HepG2 (cell line): Measurements from ENCODE around the gene COA4. TPM values are rescaled to one million over a fixed set of nuclear protein-coding genes. Genes with fewer than 3 reads are reported as not detected.

Source experiments
- ATAC-seq: fragments of 200-7000 bp; cut with Tn5 transposase; 3 replicates; pipeline ENCODE4 v1.9.1; 2020; ENCODE audit warnings: mild to moderate bottlenecking, moderate library complexity
- BruUV-seq: library from RNA; stranded (reverse); fragments of 400-500 nt; replicated peaks from 2 replicates; lab custom pipeline; 2021; lab: Mats Ljungman, UMichigan
- CTCF ChIA-PET: fragments of 300-600 bp; formaldehyde crosslinking; extraction: SDS; loops from one replicate; lab custom pipeline; 2021; ENCODE audit warnings: low total read pairs, inconsistent platforms, low intra/inter-chr PET ratio; lab: Yijun Ruan, JAX
- POLR2A ChIA-PET: fragments of 350-600 bp; sonication (Branson Sonifier 250); formaldehyde crosslinking; loops from one replicate; lab custom pipeline; 2020; ENCODE audit warnings: antibody characterized with exemption, inconsistent platforms; lab: Yijun Ruan, JAX
- DNase-seq: peaks from one replicate; pipeline ENCODE4 v3.0.0-alpha.2; 2015; ENCODE audit warnings: low spot score
- FAIRE-seq: peaks from 3 replicates; lab custom pipeline; 2011; peaks lifted over from hg19 to GRCh38; lab: Jason Lieb, UNC
- H2AFZ ChIP-seq: one replicate; pipeline ENCODE4 v1.6.1; 2011; ENCODE audit warnings: low read length, inconsistent platforms
- H3K27ac ChIP-seq: fragments of 300-600 bp; 3 replicates; pipeline ENCODE4 v1.8.0; 2011; ENCODE audit warnings: mixed run types, mild to moderate bottlenecking, mixed read lengths, low read length, inconsistent platforms; ENCODE audit not compliant: insufficient read depth; ENCODE audit errors: extremely low read length
- H3K27me3 ChIP-seq, 2 experiments: fragments of 200-600 bp in 1 of 2; 2 replicates in 1 of 2; 3 replicates in 1 of 2; pipeline versions ENCODE4 v1.6.0 to v1.8.0; 2011; ENCODE audit warnings: low read length in 2 of 2, mild to moderate bottlenecking in 2 of 2, moderate library complexity in 2 of 2, inconsistent platforms in 1 of 2; ENCODE audit not compliant: insufficient read depth in 2 of 2, control insufficient read depth in 1 of 2
- H3K36me3 ChIP-seq, 2 experiments: fragments of 200-600 bp in 1 of 2; replicated peaks in 1 of 2; 2 replicates in 1 of 2; 3 replicates in 1 of 2; pipeline versions ENCODE4 v1.5.1 to v1.8.0; 2011; ENCODE audit warnings: low read length in 2 of 2, inconsistent platforms in 1 of 2; ENCODE audit not compliant: insufficient read depth in 2 of 2, control insufficient read depth in 1 of 2
- H3K4me1 ChIP-seq: 2 replicates; pipeline ENCODE4 v1.5.1; 2012; ENCODE audit warnings: low read length, inconsistent platforms; ENCODE audit not compliant: insufficient read depth
- H3K4me2 ChIP-seq: 2 replicates; pipeline ENCODE4 v1.6.0; 2011; ENCODE audit warnings: low read depth, low read length, inconsistent platforms
- H3K4me3 ChIP-seq, 3 experiments: fragments of 200-600 bp in 1 of 3; sonication (generic), shearing (Covaris generic) in 1 of 3; replicated peaks in 1 of 3; 2 replicates each; pipeline ENCODE4 v1.5.1; 2011 to 2016; ENCODE audit warnings: low read length in 3 of 3, inconsistent platforms in 2 of 3, low read depth in 2 of 3, mild to moderate bottlenecking in 2 of 3, control low read depth in 1 of 3, mixed read lengths in 1 of 3; ENCODE audit not compliant: insufficient read depth in 1 of 3
- H3K79me2 ChIP-seq: one replicate; pipeline ENCODE4 v1.6.1; 2011; ENCODE audit warnings: low read length, inconsistent platforms; ENCODE audit not compliant: insufficient read depth
- H3K9ac ChIP-seq: 2 replicates; pipeline ENCODE4 v1.6.0; 2011; ENCODE audit warnings: mild to moderate bottlenecking, low read depth, low read length, inconsistent platforms; ENCODE audit not compliant: insufficient read depth
- H3K9me3 ChIP-seq: 2 replicates; pipeline ENCODE4 v1.5.1; 2012; ENCODE audit warnings: mild to moderate bottlenecking, low read length
- H4K20me1 ChIP-seq: 2 replicates; pipeline ENCODE4 v1.6.0; 2011; ENCODE audit warnings: inconsistent platforms, mild to moderate bottlenecking, low read length, moderate library complexity; ENCODE audit not compliant: insufficient read depth
- ERF ChIP-seq: IDR thresholded peaks from 2 replicates; pipeline ENCODE4 v1.6.1; 2018; ENCODE audit warnings: missing biosample characterization, missing genetic modification reagents
- HMGXB4 ChIP-seq, 2 experiments: sonication (generic) in 1 of 2; formaldehyde crosslinking in 1 of 2; IDR thresholded peaks; 2 replicates each; pipeline versions ENCODE4 v1.4.0 to v1.6.1; 2018 to 2020; ENCODE audit warnings: missing genetic modification reagents in 2 of 2, borderline replicate concordance in 1 of 2, low read depth in 1 of 2, mild to moderate bottlenecking in 1 of 2, missing biosample characterization in 1 of 2
- HOXA7 ChIP-seq: sonication (generic); formaldehyde crosslinking; IDR thresholded peaks from 2 replicates; pipeline ENCODE4 v1.8.1; 2022; ENCODE audit warnings: mild to moderate bottlenecking, missing genetic modification reagents, moderate library complexity
- MED8 ChIP-seq: sonication (generic); formaldehyde crosslinking; IDR thresholded peaks from 2 replicates; pipeline ENCODE4 v1.8.1; 2023; ENCODE audit warnings: mild to moderate bottlenecking, missing genetic modification reagents; ENCODE audit not compliant: insufficient replicate concordance
- MXD3 ChIP-seq: IDR thresholded peaks from 2 replicates; pipeline ENCODE4 v1.6.1; 2016; ENCODE audit warnings: mild to moderate bottlenecking, missing biosample characterization, missing genetic modification reagents
- PAWR ChIP-seq: sonication (generic); formaldehyde crosslinking; IDR thresholded peaks from 2 replicates; pipeline ENCODE4 v1.4.0; 2020; ENCODE audit warnings: missing genetic modification reagents, mild to moderate bottlenecking, borderline replicate concordance
- PHF20 ChIP-seq: sonication (generic); formaldehyde crosslinking; IDR thresholded peaks from 2 replicates; pipeline ENCODE4 v1.5.0; 2020; ENCODE audit warnings: mild to moderate bottlenecking, missing genetic modification reagents
- SP140L ChIP-seq: sonication (generic); formaldehyde crosslinking; IDR thresholded peaks from 2 replicates; pipeline ENCODE4 v1.4.0; 2020; ENCODE audit warnings: missing genetic modification reagents, borderline replicate concordance
- SRSF9 ChIP-seq: fragments of 200-400 bp; formaldehyde crosslinking; IDR thresholded peaks from 2 replicates; pipeline ENCODE4 v1.6.1; 2018; ENCODE audit warnings: borderline replicate concordance, mild to moderate bottlenecking, low read depth, low read length; ENCODE audit not compliant: insufficient read depth, poor library complexity, severe bottlenecking
- TBX3 ChIP-seq: fragments of 450-650 bp; IDR thresholded peaks from 2 replicates; pipeline ENCODE4 v1.6.1; 2017; ENCODE audit warnings: antibody characterized with exemption, mild to moderate bottlenecking, inconsistent platforms, borderline replicate concordance
- ZBTB43 ChIP-seq: sonication (generic); formaldehyde crosslinking; conservative IDR thresholded peaks from 2 replicates; pipeline ENCODE4 v1.4.0; 2020; ENCODE audit warnings: missing genetic modification reagents
- ZNF124 ChIP-seq: sonication (generic); formaldehyde crosslinking; IDR thresholded peaks from 2 replicates; pipeline ENCODE4 v1.4.0; 2020; ENCODE audit warnings: missing genetic modification reagents
- ZNF160 ChIP-seq: sonication (generic); formaldehyde crosslinking; IDR thresholded peaks from 2 replicates; pipeline ENCODE4 v1.8.0; 2022; ENCODE audit warnings: mild to moderate bottlenecking, inconsistent platforms, missing genetic modification reagents
- ZNF230 ChIP-seq: sonication (generic); formaldehyde crosslinking; IDR thresholded peaks from 2 replicates; pipeline ENCODE4 v1.4.0; 2020; ENCODE audit warnings: mild to moderate bottlenecking, missing genetic modification reagents
- WGBS: methylation state at CpG from one replicate; pipeline ENCODE4 v1.1.6; 2017; ENCODE audit warnings: low lambda C conversion rate; 5-methylcytosine and 5-hydroxymethylcytosine counted together
- in situ Hi-C: cut with HindIII; loops from 2 replicates; pipeline ENCODE4 v1.10.0; 2017; ENCODE audit warnings: low pct_unique_long_range_greater_than_20kb; ENCODE audit not compliant: extremely low pct_ligation_motif_present
- intact Hi-C: fragments of 100-400 bp; cut with micrococcal nuclease; formaldehyde crosslinking; loops from one replicate; pipeline ENCODE4 v1.10.0; 2022; ENCODE audit not compliant: unreplicated experiment
- polyA plus RNA-seq, 8 experiments: library from polyadenylated mRNA; depleted of rRNA in 3 of 8; stranded (reverse) in 7 of 8; unstranded in 1 of 8; fragments of >200 nt; fragmentation: Illumina TruSeq in 4 of 8; extraction: Trizol in 4 of 8; gene quantifications; 2 replicates each; pipeline versions ENCODE4 v1.2.1 to v1.2.3, GENCODE V29; 2011 to 2016; ENCODE audit warnings: low read depth in 4 of 8, missing spikeins in 1 of 8, mixed read lengths in 1 of 8; ENCODE audit not compliant: insufficient read depth in 1 of 8
- total RNA-seq, 5 experiments: library from RNA; depleted of rRNA; stranded (reverse); fragments of >200 nt; fragmentation: Illumina TruSeq; extraction: Trizol; gene quantifications; 2 replicates each; pipeline ENCODE4 v1.2.3, GENCODE V29; 2016; ENCODE audit warnings: low read depth in 1 of 5

COA4 gene
- total and polyA plus RNA-seq, 2 of the 13 experiments (the other 11 are each of a cell fraction or from before 2014, with no cell fraction given): 107 to 109 TPM

- H3K36me3 ChIP-seq: peaks cover 0 to 2% of the 10 kb centered on the region in 2 experiments; a peak in 3 of 5 replicates
- intact Hi-C loops: no loop called here
- H4K20me1 ChIP-seq: no peaks in the 10 kb centered on the region
- no peak overlapping the region for H3K9ac ChIP-seq
- DNase-seq (no peak), FAIRE-seq (no peak), ATAC-seq (no peak)
- no TSS peak for BruUV-seq
- ChIA-PET POLR2A (interaction anchor here (1.1 to 2.8 kb wide), 2 partner anchors 12 to 15 kb away, joined by 4 to 8 read pairs; no protein-coding TSS in a partner anchor), CTCF (no interaction called here)
- TF ChIP-seq ZBTB43 (CRISPR knock-in tag) (no peak), MXD3 (no peak), ZNF160 (no peak), ZNF230 (CRISPR knock-in tag) (no peak), PAWR (CRISPR knock-in tag) (no peak), SRSF9 (no peak), HMGXB4 (CRISPR knock-in tag; IDR thresholded peaks at IDR 0.05; ENCODE audit: borderline replicate concordance in 1 of 2, low read depth in 1 of 2) (no peak), MED8 (CRISPR knock-in tag) (no peak), ZNF124 (CRISPR knock-in tag) (no peak), HOXA7 (CRISPR knock-in tag) (no peak), TBX3 (no peak), PHF20 (CRISPR knock-in tag) (no peak), SP140L (CRISPR knock-in tag) (no peak), ERF (CRISPR knock-in tag) (no peak)
- no peak overlapping the region for H3K4me3 ChIP-seq
- no peaks in the 10 kb centered on the region for H3K79me2 ChIP-seq
- no peak overlapping the region for H3K4me2 ChIP-seq
- in situ Hi-C loops: no loop called here
- H2AFZ ChIP-seq: no peak overlapping the region
- WGBS: 100% methylated on average over 1 of the region's 1 CpG
- no peak overlapping the region for H3K27ac ChIP-seq
- H3K4me1 ChIP-seq: no peaks in the 10 kb centered on the region
- no peaks in the 10 kb centered on the region for H3K27me3 ChIP-seq
- no peaks in the 10 kb centered on the region for H3K9me3 ChIP-seq
These were observed 22.0 kb downstream of the COA4 start for GRCh38 chr11:73854680-73855079.
